ENCODE data around the gene LRWD1.
"Not testable (repeated sequence)": the region's sequence is repeated elsewhere in the genome, so short reads cannot be mapped to it uniquely, and the experiment has no call there.

The LRWD1 gene

GRCh38 chr7:102444961-102445673 is 19.7 kb upstream of the LRWD1 start:
- DNase-seq (ENCODE audit: low read depth in 2 of 2): no peak

GRCh38 chr7:102445674-102446071 is 19.1 kb upstream of the LRWD1 start:
- no peak for DNase-seq (ENCODE audit: low read depth in 2 of 2)

- DNase-seq (ENCODE audit: low read depth in 2 of 2): no peak
Measured at GRCh38 chr7:102446387-102447156, 18.2 kb upstream of the LRWD1 start.

- DNase-seq (ENCODE audit: low read depth in 2 of 2): no peak
Measured at GRCh38 chr7:102447311-102447710, 17.5 kb upstream of the LRWD1 start.

GRCh38 chr7:102449136-102449535 is 15.6 kb upstream of the LRWD1 start:
- DNase-seq (ENCODE audit: low read depth in 2 of 2): no peak

GRCh38 chr7:102450242-102450641 is 14.5 kb upstream of the LRWD1 start:
- DNase-seq (ENCODE audit: low read depth in 2 of 2): no peak

GRCh38 chr7:102451371-102452054 is 13.3 kb upstream of the LRWD1 start:
- no peak for DNase-seq (ENCODE audit: low read depth in 2 of 2)

- DNase-seq (ENCODE audit: low read depth in 2 of 2): no peak
Measured at GRCh38 chr7:102452451-102452850, 12.3 kb upstream of the LRWD1 start.

GRCh38 chr7:102453319-102453718 is 11.5 kb upstream of the LRWD1 start:
- no peak for DNase-seq (ENCODE audit: low read depth in 2 of 2)

GRCh38 chr7:102454468-102454867 is 10.3 kb upstream of the LRWD1 start:
- DNase-seq (ENCODE audit: low read depth in 2 of 2): no peak

- not testable (repeated sequence) for DNase-seq (ENCODE audit: low read depth in 2 of 2)
Measured at GRCh38 chr7:102454932-102455331, 9.9 kb upstream of the LRWD1 start.

GRCh38 chr7:102455596-102455995 is 9.2 kb upstream of the LRWD1 start:
- no peak for DNase-seq (ENCODE audit: low read depth in 2 of 2)

GRCh38 chr7:102456327-102456726 is 8.5 kb upstream of the LRWD1 start:
- DNase-seq (ENCODE audit: low read depth in 2 of 2): no peak

GRCh38 chr7:102457352-102457924 is 7.3 kb upstream of the LRWD1 start:
- no peak for DNase-seq (ENCODE audit: low read depth in 2 of 2)

- no peak for DNase-seq (ENCODE audit: low read depth in 2 of 2)
Measured at GRCh38 chr7:102459221-102459844, 5.5 kb upstream of the LRWD1 start.

GRCh38 chr7:102460467-102460866 is 4.3 kb upstream of the LRWD1 start:
- no peak for DNase-seq (ENCODE audit: low read depth in 2 of 2)

GRCh38 chr7:102463841-102464576 is 775 bp upstream of the LRWD1 start:
- DNase-seq (ENCODE audit: low read depth in 2 of 2): no peak

- no peak for DNase-seq (ENCODE audit: low read depth in 2 of 2)
Measured at GRCh38 chr7:102466097-102466496, 1.3 kb downstream of the LRWD1 start.

- no peak for DNase-seq (ENCODE audit: low read depth in 2 of 2)
Measured at GRCh38 chr7:102467581-102468477, 3.0 kb downstream of the LRWD1 start.

Data from activated CD4-positive, alpha-beta T cell treated with anti-CD3 and anti-CD28 coated beads for 24 hours (primary cell).